ENCODE measurements around the gene TAF4B. TPM values are rescaled to one million over a fixed set of nuclear protein-coding genes. Genes with fewer than 3 reads are reported as not detected.

Gene TAF4B
- total and polyA plus RNA-seq, 9 of the 15 experiments (the other 6 are each of a cell fraction or from before 2014, with no cell fraction given), result 4.5 to 25.3 (median 20.5) TPM

DNA sequence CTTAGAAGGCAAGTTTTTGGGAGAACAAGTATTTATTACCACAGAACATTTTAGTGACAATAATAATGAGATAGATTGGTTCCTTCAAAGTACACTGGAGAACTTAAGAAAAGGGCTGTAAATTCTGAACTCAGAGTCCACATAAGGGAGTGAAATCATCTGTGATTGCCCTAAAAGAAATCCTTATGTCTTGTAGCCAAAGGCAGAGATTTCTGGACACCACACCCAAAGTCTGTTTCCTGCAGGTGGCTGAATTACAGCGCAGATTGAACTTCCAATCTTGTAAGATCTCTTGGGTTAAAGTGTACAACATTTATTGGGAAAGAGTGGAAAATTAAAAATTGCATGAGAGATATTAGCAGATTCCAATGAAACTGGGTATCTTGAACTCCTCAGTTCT, 143.8 kb downstream of the TAF4B start (continued):
- TF ChIP-seq CCNT2 (IDR thresholded peaks at IDR 0.05; ENCODE audit: borderline replicate concordance, extremely low read depth, insufficient read length, low read depth, low read length), result no peak
- TF ChIP-seq MCM5 (IDR thresholded peaks at IDR 0.05; ENCODE audit: low read depth), result no peak
- TF ChIP-seq POU5F1 (IDR thresholded peaks at IDR 0.05; ENCODE audit: borderline replicate concordance, low read depth, low read length, partially characterized antibody), result no peak
- no peak for TF ChIP-seq ZNF124 (CRISPR knock-in tag; IDR thresholded peaks at IDR 0.05)
- no peak for TF ChIP-seq ZNF436 (CRISPR knock-in tag; IDR thresholded peaks at IDR 0.05)
- no peak for TF ChIP-seq FOXK2 (conservative IDR thresholded peaks at IDR 0.05 in 1 of 2, IDR thresholded peaks at IDR 0.05 in 1 of 2; ENCODE audit: low read depth in 2 of 2)
- TF ChIP-seq, protein P1, sequence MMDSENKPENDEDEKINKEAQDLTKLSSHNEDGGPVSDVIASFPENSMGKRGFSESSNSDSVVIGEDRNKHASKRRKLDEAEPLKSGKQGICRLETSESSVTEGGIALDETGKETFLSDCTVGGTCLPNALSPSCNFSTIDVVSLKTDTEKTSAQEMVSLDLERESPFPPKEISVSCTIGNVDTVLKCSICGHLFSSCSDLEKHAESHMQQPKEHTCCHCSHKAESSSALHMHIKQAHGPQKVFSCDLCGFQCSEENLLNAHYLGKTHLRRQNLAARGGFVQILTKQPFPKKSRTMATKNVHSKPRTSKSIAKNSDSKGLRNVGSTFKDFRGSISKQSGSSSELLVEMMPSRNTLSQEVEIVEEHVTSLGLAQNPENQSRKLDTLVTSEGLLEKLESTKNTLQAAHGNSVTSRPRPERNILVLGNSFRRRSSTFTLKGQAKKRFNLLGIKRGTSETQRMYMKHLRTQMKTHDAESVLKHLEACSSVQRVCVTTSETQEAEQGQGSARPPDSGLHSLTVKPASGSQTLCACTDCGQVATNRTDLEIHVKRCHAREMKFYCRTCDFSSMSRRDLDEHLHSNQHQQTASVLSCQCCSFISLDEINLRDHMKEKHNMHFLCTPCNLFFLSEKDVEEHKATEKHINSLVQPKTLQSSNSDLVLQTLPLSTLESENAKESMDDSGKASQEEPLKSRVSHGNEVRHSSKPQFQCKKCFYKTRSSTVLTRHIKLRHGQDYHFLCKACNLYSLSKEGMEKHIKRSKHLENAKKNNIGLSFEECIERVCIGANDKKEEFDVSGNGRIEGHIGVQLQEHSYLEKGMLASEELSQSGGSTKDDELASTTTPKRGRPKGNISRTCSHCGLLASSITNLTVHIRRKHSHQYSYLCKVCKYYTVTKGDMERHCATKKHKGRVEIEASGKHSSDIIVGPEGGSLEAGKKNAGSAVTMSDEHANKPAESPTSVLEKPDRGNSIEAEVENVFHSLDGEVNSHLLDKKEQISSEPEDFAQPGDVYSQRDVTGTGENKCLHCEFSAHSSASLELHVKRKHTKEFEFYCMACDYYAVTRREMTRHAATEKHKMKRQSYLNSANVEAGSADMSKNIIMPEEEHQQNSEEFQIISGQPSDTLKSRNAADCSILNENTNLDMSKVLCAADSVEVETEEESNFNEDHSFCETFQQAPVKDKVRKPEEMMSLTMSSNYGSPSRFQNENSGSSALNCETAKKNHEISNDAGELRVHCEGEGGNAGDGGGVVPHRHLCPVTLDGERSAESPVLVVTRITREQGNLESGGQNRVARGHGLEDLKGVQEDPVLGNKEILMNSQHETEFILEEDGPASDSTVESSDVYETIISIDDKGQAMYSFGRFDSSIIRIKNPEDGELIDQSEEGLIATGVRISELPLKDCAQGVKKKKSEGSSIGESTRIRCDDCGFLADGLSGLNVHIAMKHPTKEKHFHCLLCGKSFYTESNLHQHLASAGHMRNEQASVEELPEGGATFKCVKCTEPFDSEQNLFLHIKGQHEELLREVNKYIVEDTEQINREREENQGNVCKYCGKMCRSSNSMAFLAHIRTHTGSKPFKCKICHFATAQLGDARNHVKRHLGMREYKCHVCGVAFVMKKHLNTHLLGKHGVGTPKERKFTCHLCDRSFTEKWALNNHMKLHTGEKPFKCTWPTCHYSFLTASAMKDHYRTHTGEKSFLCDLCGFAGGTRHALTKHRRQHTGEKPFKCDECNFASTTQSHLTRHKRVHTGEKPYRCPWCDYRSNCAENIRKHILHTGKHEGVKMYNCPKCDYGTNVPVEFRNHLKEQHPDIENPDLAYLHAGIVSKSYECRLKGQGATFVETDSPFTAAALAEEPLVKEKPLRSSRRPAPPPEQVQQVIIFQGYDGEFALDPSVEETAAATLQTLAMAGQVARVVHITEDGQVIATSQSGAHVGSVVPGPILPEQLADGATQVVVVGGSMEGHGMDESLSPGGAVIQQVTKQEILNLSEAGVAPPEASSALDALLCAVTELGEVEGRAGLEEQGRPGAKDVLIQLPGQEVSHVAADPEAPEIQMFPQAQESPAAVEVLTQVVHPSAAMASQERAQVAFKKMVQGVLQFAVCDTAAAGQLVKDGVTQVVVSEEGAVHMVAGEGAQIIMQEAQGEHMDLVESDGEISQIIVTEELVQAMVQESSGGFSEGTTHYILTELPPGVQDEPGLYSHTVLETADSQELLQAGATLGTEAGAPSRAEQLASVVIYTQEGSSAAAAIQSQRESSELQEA (IDR thresholded peaks at IDR 0.05; ENCODE audit: low read depth), result no peak
- no peak for TF ChIP-seq PML (IDR thresholded peaks at IDR 0.05; ENCODE audit: low read length)
- no peak for TF ChIP-seq DPF2 (IDR thresholded peaks at IDR 0.05)
